CD4-positive, alpha-beta T cell (primary cell): ENCODE results near the gene RHOF. TPM values are rescaled to one million over a fixed set of nuclear protein-coding genes. Genes with fewer than 3 reads are reported as not detected.
A peak's percentile ranks its signal among the peaks of the same experiment; 100 is the strongest.

Experiments used
- ATAC-seq: fragments of 200-7000 bp; cut with Tn5 transposase; one replicate; pipeline ENCODE4 v1.10.0; 2022; ENCODE audit warnings: mild to moderate bottlenecking; ENCODE audit not compliant: poor library complexity
- CTCF ChIA-PET: fragments of 350-600 bp; sonication (Branson Sonifier 250); formaldehyde crosslinking; loops from one replicate; lab custom pipeline; 2021; ENCODE audit warnings: antibody characterized with exemption, inconsistent platforms; lab: Charles Lee
- POLR2A ChIA-PET: fragments of 350-600 bp; sonication (Branson Sonifier 250); formaldehyde crosslinking; loops from one replicate; lab custom pipeline; 2021; ENCODE audit warnings: antibody characterized with exemption, inconsistent platforms; lab: Charles Lee
- DNase-seq, 14 experiments: peaks; one replicate each; pipeline ENCODE4 v3.0.0-alpha.2; 2013 to 2020; ENCODE audit warnings: mixed read lengths in 2 of 14
- H3K27ac ChIP-seq, 2 donors: one replicate each; pipeline versions ENCODE4 v1.5.1 to v1.7.0; 2013; ENCODE audit warnings: low read length in 2 of 2, low read depth in 1 of 2, mild to moderate bottlenecking in 1 of 2
- H3K27me3 ChIP-seq, 2 experiments: 1 replicate in 1 of 2; 2 replicates in 1 of 2; pipeline versions ENCODE4 v1.6.1 to v1.7.0; 2013; ENCODE audit warnings: low read length in 2 of 2, control low read depth in 1 of 2, mild to moderate bottlenecking in 1 of 2, moderate library complexity in 1 of 2; ENCODE audit not compliant: insufficient read depth in 2 of 2, control insufficient read depth in 1 of 2
- H3K36me3 ChIP-seq: one replicate; pipeline ENCODE4 v1.6.1; 2013; ENCODE audit warnings: low read length, control low read depth; ENCODE audit not compliant: insufficient read depth
- H3K4me1 ChIP-seq: one replicate; pipeline ENCODE4 v1.6.1; 2013; ENCODE audit warnings: low read length, control low read depth; ENCODE audit not compliant: insufficient read depth
- H3K4me3 ChIP-seq: one replicate; pipeline ENCODE4 v1.5.1; 2013; ENCODE audit warnings: mild to moderate bottlenecking, low read length, moderate library complexity
- H3K9me3 ChIP-seq, 2 experiments: 1 replicate in 1 of 2; 2 replicates in 1 of 2; pipeline versions ENCODE4 v1.6.1 to v1.7.0; 2013; ENCODE audit warnings: low read length in 2 of 2, mild to moderate bottlenecking in 2 of 2, control low read depth in 1 of 2, moderate library complexity in 1 of 2; ENCODE audit not compliant: control insufficient read depth in 1 of 2, insufficient read depth in 1 of 2
- H3K27ac Mint-ChIP-seq: one replicate; pipeline ENCODE4 v1.8.0; 2020; ENCODE audit warnings: mixed read lengths
- H3K27me3 Mint-ChIP-seq: one replicate; pipeline ENCODE4 v1.8.0; 2021; ENCODE audit warnings: mixed read lengths
- H3K36me3 Mint-ChIP-seq: one replicate; pipeline ENCODE4 v1.8.0; 2021; ENCODE audit warnings: low read depth, mixed read lengths
- H3K4me1 Mint-ChIP-seq: one replicate; pipeline ENCODE4 v1.8.0; 2021; ENCODE audit warnings: low read depth, mixed read lengths
- H3K4me3 Mint-ChIP-seq: one replicate; pipeline ENCODE4 v1.8.0; 2020; ENCODE audit warnings: mild to moderate bottlenecking, mixed read lengths
- H3K9me3 Mint-ChIP-seq: one replicate; pipeline ENCODE4 v1.8.0; 2020; ENCODE audit warnings: mixed read lengths
- intact Hi-C, 2 experiments: fragments of 100-400 bp; cut with DNase I in 1 of 2; cut with micrococcal nuclease in 1 of 2; formaldehyde crosslinking; loops; one replicate each; pipeline versions ENCODE4 v1.15.1 to v1.9.0; 2023 to 2025; cut with DNase I, micrococcal nuclease
- total RNA-seq, 174 experiments: library from RNA in 2 of 174; stranded (reverse) in 2 of 174; gene quantifications; one replicate each; pipeline ENCODE4 v1.2.3 and lab custom pipeline; 2021 to 2026
- TF ChIP-seq, protein P1 (sequence below): fragments of 200-600 bp; IDR thresholded peaks from one replicate; pipeline ENCODE4 v1.8.0; 2022; ENCODE audit warnings: antibody characterized with exemption, mild to moderate bottlenecking

Gene RHOF
- total RNA-seq, 2 experiments from 2014 or later, result 155 to 164 TPM

DNA sequence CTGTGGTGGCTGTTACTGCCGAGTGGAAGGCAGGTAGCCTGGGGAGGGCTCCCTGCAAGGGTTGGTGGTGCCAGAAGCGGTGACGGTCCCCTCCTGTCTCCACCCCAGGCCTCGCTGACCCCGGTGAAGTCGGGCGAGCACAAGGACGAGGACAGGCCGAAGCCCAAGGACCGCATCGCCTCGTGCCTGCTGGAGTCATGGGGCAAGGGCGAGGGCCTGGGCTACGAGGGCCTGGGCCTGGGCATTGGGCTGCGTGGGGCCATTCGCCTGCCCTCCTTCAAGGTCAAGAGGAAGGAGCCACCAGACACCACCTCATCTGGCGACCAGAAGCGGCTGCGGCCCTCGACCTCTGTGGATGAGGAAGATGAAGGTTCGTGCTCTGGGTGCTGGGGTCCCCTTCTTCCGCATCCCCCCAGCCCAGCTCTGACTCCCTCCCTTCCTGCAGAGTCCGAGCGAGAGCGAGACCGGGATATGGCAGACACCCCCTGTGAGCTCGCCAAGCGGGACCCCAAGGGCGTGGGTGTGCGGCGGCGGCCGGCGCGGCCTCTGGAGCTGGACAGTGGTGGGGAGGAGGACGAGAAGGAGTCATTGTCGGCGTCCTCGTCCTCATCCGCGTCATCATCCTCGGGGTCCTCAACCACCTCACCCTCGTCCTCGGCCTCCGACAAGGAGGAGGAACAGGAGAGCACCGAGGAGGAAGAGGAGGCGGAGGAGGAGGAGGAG, 23.6 kb upstream of the RHOF start:
- no peak overlapping the region for H3K4me3 ChIP-seq
- H3K4me3 Mint-ChIP-seq, result no peak overlapping the region
- POLR2A ChIA-PET, result interaction anchor here (1.3 to 34.6 kb wide), 2 partner anchors 11 to 29 kb away, joined by 5 to 1869 read pairs; partner anchors contain the start of genes RHOF and SETD1B
- TF ChIP-seq, protein P1, sequence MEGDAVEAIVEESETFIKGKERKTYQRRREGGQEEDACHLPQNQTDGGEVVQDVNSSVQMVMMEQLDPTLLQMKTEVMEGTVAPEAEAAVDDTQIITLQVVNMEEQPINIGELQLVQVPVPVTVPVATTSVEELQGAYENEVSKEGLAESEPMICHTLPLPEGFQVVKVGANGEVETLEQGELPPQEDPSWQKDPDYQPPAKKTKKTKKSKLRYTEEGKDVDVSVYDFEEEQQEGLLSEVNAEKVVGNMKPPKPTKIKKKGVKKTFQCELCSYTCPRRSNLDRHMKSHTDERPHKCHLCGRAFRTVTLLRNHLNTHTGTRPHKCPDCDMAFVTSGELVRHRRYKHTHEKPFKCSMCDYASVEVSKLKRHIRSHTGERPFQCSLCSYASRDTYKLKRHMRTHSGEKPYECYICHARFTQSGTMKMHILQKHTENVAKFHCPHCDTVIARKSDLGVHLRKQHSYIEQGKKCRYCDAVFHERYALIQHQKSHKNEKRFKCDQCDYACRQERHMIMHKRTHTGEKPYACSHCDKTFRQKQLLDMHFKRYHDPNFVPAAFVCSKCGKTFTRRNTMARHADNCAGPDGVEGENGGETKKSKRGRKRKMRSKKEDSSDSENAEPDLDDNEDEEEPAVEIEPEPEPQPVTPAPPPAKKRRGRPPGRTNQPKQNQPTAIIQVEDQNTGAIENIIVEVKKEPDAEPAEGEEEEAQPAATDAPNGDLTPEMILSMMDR, result no peak
- H3K9me3 Mint-ChIP-seq, result no peaks in the 10 kb centered on the region
- no peak overlapping the region for H3K27ac Mint-ChIP-seq
- no peak overlapping the region for H3K27ac ChIP-seq
- H3K4me1 ChIP-seq, result peaks cover 27% of the 10 kb centered on the region
- intact Hi-C loops, result loop anchor here in 1 of 2 experiments (5.0 kb wide), 1 partner anchor 70 kb away; the partner anchor contains the start of gene PSMD9
- H3K36me3 Mint-ChIP-seq, result peaks cover 82% of the 10 kb centered on the region
- no peak for ATAC-seq
- CTCF ChIA-PET, result interaction anchor here (16.5 kb wide), 1 partner anchor 21 kb away, joined by 746 read pairs; the partner anchor contains the start of gene RHOF
- peak in 1 of 14 experiments; percentile 26 for DNase-seq
- peaks cover 28% of the 10 kb centered on the region for H3K4me1 Mint-ChIP-seq
- H3K27me3 Mint-ChIP-seq, result no peaks in the 10 kb centered on the region
- H3K27me3 ChIP-seq, result no peaks in the 10 kb centered on the region
- H3K9me3 ChIP-seq, result no peaks in the 10 kb centered on the region
- peaks cover 82% of the 10 kb centered on the region for H3K36me3 ChIP-seq

DNA sequence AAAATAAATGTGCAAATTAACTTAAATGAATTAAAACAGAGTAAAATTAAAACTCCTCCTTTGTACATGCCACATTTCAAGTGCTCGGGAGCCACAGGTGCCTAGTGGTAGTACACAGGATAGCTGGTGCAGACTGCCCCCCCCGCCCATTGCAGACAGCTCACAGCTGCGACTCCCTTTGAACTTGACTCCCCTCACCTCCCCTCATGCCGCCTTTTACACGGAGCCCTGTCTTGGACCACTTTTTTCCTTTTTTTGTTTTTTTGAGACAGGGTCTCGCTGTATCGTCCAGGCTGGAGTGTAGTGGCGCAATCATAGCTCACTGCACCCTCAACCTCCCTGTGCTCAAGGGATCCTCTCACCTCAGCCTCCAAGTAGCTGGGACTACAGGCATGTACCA, 21.8 kb upstream of the RHOF start:
- Mint-ChIP-seq H3K4me1 (peaks cover 41% of the 10 kb centered on the region), H3K27ac (no peak overlapping the region), H3K27me3 (no peaks in the 10 kb centered on the region), H3K9me3 (no peaks in the 10 kb centered on the region), H3K4me3 (peak overlapping the region; percentile 56), H3K36me3 (peaks cover 80% of the 10 kb centered on the region)
- no peaks in the 10 kb centered on the region for H3K27me3 ChIP-seq
- ChIA-PET CTCF (interaction anchor here (1.4 to 16.5 kb wide), 2 partner anchors 19 to 74 kb away, joined by 4 to 746 read pairs; partner anchors contain the start of genes PSMD9 and RHOF), POLR2A (interaction anchor here (1.1 to 34.6 kb wide), 2 partner anchors 9 to 27 kb away, joined by 3 to 1869 read pairs; partner anchors contain the start of genes RHOF and SETD1B)
- no peaks in the 10 kb centered on the region for H3K9me3 ChIP-seq
- H3K4me3 ChIP-seq, result no peak overlapping the region
- no peak overlapping the region for H3K27ac ChIP-seq
- peaks cover 79% of the 10 kb centered on the region for H3K36me3 ChIP-seq
- TF ChIP-seq, protein P1, result no peak
- DNase-seq, result peak in 1 of 14 experiments; percentile 34
- intact Hi-C loops, result loop anchor here in 1 of 2 experiments (5.0 kb wide), 1 partner anchor 72 kb away; the partner anchor contains the start of gene PSMD9
- H3K4me1 ChIP-seq, result peaks cover 44% of the 10 kb centered on the region
- no peak for ATAC-seq

DNA sequence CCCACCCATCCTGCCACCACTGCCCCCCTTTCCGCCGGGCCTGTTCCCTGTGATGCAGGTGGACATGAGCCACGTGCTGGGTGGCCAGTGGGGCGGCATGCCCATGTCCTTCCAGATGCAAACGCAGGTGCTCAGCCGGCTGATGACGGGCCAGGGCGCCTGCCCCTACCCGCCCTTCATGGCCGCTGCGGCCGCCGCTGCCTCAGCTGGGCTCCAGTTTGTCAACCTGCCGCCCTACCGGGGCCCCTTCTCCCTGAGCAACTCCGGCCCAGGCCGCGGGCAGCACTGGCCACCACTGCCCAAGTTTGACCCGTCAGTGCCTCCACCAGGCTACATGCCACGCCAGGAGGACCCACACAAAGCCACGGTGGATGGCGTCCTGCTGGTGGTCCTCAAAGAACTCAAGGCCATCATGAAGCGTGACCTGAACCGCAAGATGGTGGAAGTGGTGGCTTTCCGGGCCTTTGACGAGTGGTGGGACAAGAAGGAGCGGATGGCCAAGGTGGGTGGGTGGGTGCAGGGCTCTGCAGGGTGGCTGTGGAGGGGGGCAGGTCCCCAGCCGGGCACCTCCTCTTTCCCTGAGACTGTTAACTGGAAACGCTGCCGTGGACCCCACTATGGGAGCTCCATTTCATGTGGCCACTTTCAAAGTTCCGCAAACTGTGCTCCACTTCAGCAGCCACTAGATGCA, 21.1 kb upstream of the RHOF start:
- no peak for ATAC-seq
- TF ChIP-seq, protein P1, result no peak
- Histone ChIP-seq H3K36me3 (peaks cover 79% of the 10 kb centered on the region), H3K27ac (no peak overlapping the region), H3K4me1 (peaks cover 51% of the 10 kb centered on the region), H3K4me3 (no peak overlapping the region), H3K27me3 (no peaks in the 10 kb centered on the region), H3K9me3 (no peaks in the 10 kb centered on the region)
- Mint-ChIP-seq H3K36me3 (peaks cover 80% of the 10 kb centered on the region), H3K4me3 (peak overlapping the region; percentile 45), H3K9me3 (no peaks in the 10 kb centered on the region), H3K27me3 (no peaks in the 10 kb centered on the region), H3K4me1 (peaks cover 43% of the 10 kb centered on the region), H3K27ac (no peak overlapping the region)
- no peak for DNase-seq
- POLR2A ChIA-PET, result interaction anchor here (1.1 to 34.6 kb wide), 2 partner anchors 9 to 26 kb away, joined by 3 to 1869 read pairs; partner anchors contain the start of genes RHOF and SETD1B
- CTCF ChIA-PET, result interaction anchor here (16.5 kb wide), 1 partner anchor 19 kb away, joined by 746 read pairs; the partner anchor contains the start of gene RHOF
- intact Hi-C loops, result loop anchor here in 1 of 2 experiments (5.0 kb wide), 1 partner anchor 73 kb away; the partner anchor contains the start of gene PSMD9
